Gastrocnemius medialis (tissue), 4 donors: ENCODE data around the gene UNC13D.

Source experiments
- POLR2A ChIP-seq, 2 donors: fragments of 450-650 bp; IDR thresholded peaks; one replicate each; pipeline ENCODE4 v1.6.1; 2017; ENCODE audit warnings: antibody characterized with exemption in 2 of 2, mild to moderate bottlenecking in 2 of 2, moderate library complexity in 2 of 2
- TF ChIP-seq, protein P1 (sequence below), 5 experiments: fragments of 450-650 bp in 3 of 5; fragments of 200-600 bp in 2 of 5; sonication (generic) in 2 of 5; IDR thresholded peaks in 4 of 5; conservative IDR thresholded peaks in 1 of 5; 1 replicate in 4 of 5; 2 replicates in 1 of 5; pipeline ENCODE4 v1.5.1; 2016 to 2019; ENCODE audit warnings: antibody characterized with exemption in 5 of 5, mild to moderate bottlenecking in 3 of 5, moderate library complexity in 3 of 5

DNA sequence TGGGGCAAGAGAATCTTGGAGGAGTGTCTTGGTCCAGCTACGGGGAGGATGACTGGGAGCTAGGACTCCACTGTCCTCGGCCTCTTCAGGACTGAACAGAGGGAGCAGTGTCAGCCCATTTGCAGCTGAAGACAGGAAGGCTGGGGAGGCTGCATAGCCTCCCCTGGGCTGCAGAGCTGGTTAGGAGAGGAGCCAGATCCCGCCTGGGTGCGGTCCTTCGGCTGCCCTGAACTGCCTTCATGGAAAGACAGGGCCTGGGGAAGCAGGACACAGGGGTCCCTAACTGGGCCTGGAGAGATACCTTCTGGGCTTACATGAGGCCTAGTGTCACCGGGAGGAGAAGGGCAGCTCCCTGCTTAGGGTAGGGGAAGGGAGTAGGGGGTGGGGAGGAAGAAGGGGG, 26.6 kb downstream of the UNC13D start:
- TF ChIP-seq, protein P1, sequence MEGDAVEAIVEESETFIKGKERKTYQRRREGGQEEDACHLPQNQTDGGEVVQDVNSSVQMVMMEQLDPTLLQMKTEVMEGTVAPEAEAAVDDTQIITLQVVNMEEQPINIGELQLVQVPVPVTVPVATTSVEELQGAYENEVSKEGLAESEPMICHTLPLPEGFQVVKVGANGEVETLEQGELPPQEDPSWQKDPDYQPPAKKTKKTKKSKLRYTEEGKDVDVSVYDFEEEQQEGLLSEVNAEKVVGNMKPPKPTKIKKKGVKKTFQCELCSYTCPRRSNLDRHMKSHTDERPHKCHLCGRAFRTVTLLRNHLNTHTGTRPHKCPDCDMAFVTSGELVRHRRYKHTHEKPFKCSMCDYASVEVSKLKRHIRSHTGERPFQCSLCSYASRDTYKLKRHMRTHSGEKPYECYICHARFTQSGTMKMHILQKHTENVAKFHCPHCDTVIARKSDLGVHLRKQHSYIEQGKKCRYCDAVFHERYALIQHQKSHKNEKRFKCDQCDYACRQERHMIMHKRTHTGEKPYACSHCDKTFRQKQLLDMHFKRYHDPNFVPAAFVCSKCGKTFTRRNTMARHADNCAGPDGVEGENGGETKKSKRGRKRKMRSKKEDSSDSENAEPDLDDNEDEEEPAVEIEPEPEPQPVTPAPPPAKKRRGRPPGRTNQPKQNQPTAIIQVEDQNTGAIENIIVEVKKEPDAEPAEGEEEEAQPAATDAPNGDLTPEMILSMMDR (IDR thresholded peaks at IDR 0.05 in 4 of 5, conservative IDR thresholded peaks at IDR 0.05 in 1 of 5): no peak
- TF ChIP-seq POLR2A (IDR thresholded peaks at IDR 0.05): no peak
